Measurements from ENCODE around the gene SHD. TPM values are rescaled to one million over a fixed set of nuclear protein-coding genes. Genes with fewer than 3 reads are reported as not detected.

SHD gene
- total and polyA plus RNA-seq, 5 experiments from 2014 or later = not detected

- DNase-seq (peak; percentile 45 to 74 (median 64)), ATAC-seq (peak; percentile 53 to 74)
- H3K4me3 Mint-ChIP-seq = peak within 1 kb of the TSS; percentile 63 to 98 (median 76)
- H3K36me3 Mint-ChIP-seq = no peaks in the 10 kb centered on the region
- POLR2A ChIA-PET = interaction anchor here (0.6 to 3.9 kb wide), 7 partner anchors 17 to 482 kb away, joined by 3 to 30 read pairs (median 4); partner anchors contain the start of gene MPND
- peak within 1 kb of the TSS in 9 of 10 donors; percentile 74 to 99 (median 88) for H3K27ac Mint-ChIP-seq
- H3K27me3 Mint-ChIP-seq = no peaks in the 10 kb centered on the region
- H3K9me3 Mint-ChIP-seq = no peaks in the 10 kb centered on the region
- H3K4me1 Mint-ChIP-seq = peaks cover 19 to 45% (median 36%) of the 10 kb centered on the region in 4 donors
These were observed 25.6 kb downstream of the SHD start, which contains the start of gene FSD1 for GRCh38 chr19:4304538-4305256. TSS of gene FSD1 (plus strand) at chr19:4304598. CDS start at chr19:4304747, 149 bp downstream.

- DNase-seq (no peak), ATAC-seq (no peak)
- no peaks in the 10 kb centered on the region for H3K27me3 Mint-ChIP-seq
- no peak overlapping the region for H3K27ac Mint-ChIP-seq
- no peaks in the 10 kb centered on the region for H3K36me3 Mint-ChIP-seq
- H3K9me3 Mint-ChIP-seq = no peaks in the 10 kb centered on the region
- peaks cover 19 to 43% (median 34%) of the 10 kb centered on the region in 4 donors for H3K4me1 Mint-ChIP-seq
- POLR2A ChIA-PET = interaction anchor here (1.0 kb wide), 1 partner anchor 23 kb away, joined by 3 read pairs; no protein-coding TSS in a partner anchor
- H3K4me3 Mint-ChIP-seq = peak overlapping the region; percentile 15 to 77 (median 44)
These were observed 26.2 kb downstream of the SHD start for GRCh38 chr19:4305257-4305612.

GRCh38 chr19:4305659-4306058 is 26.6 kb downstream of the SHD start:
- Mint-ChIP-seq H3K36me3 (no peaks in the 10 kb centered on the region), H3K27me3 (no peaks in the 10 kb centered on the region), H3K4me1 (peaks cover 17 to 38% (median 31%) of the 10 kb centered on the region in 4 donors), H3K4me3 (peak overlapping the region; percentile 15 to 77 (median 44)), H3K27ac (peak overlapping the region in 1 of 10 donors; percentile 47), H3K9me3 (no peaks in the 10 kb centered on the region)
- ATAC-seq (no peak), DNase-seq (no peak)
- POLR2A ChIA-PET = interaction anchor here (0.7 to 1.0 kb wide), 2 partner anchors 22 to 37 kb away, joined by 3 to 4 read pairs; partner anchors contain the start of gene MPND

DNA sequence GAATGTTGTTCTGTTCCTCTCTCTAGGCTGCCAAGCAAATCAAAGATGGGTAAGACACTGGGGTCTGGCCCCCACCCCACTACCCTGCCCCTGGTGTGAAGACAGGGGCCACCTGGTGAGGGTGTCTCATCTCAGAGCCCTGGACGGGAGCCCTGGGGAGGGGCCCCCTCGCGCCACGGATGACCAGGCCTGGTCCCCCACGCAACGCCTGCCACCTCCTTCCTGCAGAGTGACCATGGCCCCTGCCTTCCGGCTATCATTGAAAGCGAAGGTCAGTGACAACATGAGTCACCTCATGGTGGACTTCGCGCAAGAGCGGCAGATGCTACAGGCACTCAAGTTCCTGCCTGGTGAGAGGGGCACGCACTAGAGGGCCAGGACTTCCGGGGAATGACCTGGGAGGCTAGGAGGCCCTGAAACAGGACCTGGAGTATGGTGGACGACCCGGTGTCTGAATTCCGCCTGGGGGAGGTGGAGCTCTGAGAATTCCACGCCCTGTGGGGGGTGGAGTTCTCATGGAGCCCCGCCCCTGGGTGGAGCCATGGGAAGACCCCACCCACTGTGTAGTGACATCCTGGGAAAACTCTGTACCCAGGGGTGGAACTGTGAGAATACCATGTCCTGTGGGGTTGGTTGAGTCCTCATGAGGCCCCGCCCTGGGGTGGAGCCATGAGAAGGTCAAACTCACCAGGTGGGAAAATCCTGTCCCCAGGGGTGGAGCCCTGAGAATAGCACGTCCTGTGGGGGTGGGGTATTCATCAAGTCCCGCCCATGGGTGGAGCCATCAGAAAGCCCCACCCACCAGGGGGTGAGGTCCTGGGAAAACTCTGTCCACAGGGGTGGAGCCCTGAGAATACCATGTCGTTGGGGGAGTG is 31.4 kb downstream of the SHD start:
- H3K27ac Mint-ChIP-seq = no peak overlapping the region
- POLR2A ChIA-PET = interaction anchor here (0.7 kb wide), 1 partner anchor 42 kb away, joined by 3 read pairs; no protein-coding TSS in a partner anchor
- no peaks in the 10 kb centered on the region for H3K9me3 Mint-ChIP-seq
- H3K4me1 Mint-ChIP-seq = peaks cover 0 to 1% (median 0%) of the 10 kb centered on the region in 4 donors
- H3K4me3 Mint-ChIP-seq = no peak overlapping the region
- DNase-seq (no peak), ATAC-seq (no peak)
- no peaks in the 10 kb centered on the region for H3K27me3 Mint-ChIP-seq
- H3K36me3 Mint-ChIP-seq = no peaks in the 10 kb centered on the region

DNA sequence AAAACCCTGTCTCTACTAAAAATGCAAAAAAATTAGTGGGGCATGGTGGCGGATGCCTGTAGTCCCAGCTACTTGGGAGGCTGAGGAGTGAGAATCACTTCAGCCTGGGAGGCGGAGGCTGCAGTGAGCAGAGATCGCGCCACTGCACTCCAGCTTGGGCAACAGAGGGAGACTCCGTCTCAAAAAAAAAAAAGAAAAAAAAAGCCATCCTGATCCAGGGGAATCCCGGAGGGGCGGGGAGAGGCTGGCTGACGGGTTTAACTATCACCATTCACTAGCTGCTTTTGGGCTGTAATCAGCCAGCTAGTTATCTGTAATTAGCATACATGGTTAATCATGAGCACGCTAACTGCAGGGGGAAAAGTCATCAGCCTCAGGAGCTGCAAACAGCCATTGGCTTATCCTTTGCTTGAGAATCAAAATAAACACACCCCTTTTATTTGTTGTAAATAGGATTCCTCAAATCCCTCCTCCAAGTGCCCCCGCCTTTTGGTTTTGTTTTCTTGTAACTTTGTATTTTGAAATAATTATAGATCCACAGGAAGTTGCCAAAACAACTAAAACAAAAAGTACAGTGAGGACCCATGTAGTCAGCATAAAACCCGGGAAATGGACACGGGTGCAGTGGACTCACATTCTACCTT is 34.9 kb downstream of the SHD start:
- H3K9me3 Mint-ChIP-seq = no peaks in the 10 kb centered on the region
- DNase-seq (no peak), ATAC-seq (no peak)
- no peaks in the 10 kb centered on the region for H3K36me3 Mint-ChIP-seq
- H3K27ac Mint-ChIP-seq = no peak overlapping the region
- no peak overlapping the region for H3K4me3 Mint-ChIP-seq
- POLR2A ChIA-PET = no interaction called here
- no peaks in the 10 kb centered on the region for H3K27me3 Mint-ChIP-seq
- H3K4me1 Mint-ChIP-seq = peaks cover 0 to 2% (median 0%) of the 10 kb centered on the region in 4 donors

GRCh38 chr19:4316956-4317355 is 37.9 kb downstream of the SHD start:
- no peaks in the 10 kb centered on the region for H3K9me3 Mint-ChIP-seq
- no peak overlapping the region for H3K4me3 Mint-ChIP-seq
- no peaks in the 10 kb centered on the region for H3K27me3 Mint-ChIP-seq
- H3K4me1 Mint-ChIP-seq = peaks cover 0 to 13% (median 0%) of the 10 kb centered on the region in 4 donors
- ATAC-seq = no peak
- DNase-seq = no peak
- POLR2A ChIA-PET = no interaction called here
- no peaks in the 10 kb centered on the region for H3K36me3 Mint-ChIP-seq
- no peak overlapping the region for H3K27ac Mint-ChIP-seq

- ATAC-seq (no peak), DNase-seq (no peak)
- no peak overlapping the region for H3K4me3 Mint-ChIP-seq
- H3K27me3 Mint-ChIP-seq = no peaks in the 10 kb centered on the region
- H3K27ac Mint-ChIP-seq = peak overlapping the region in 2 of 10 donors; percentile 29 to 31
- H3K4me1 Mint-ChIP-seq = peaks cover 0 to 13% (median 0%) of the 10 kb centered on the region in 4 donors
- H3K36me3 Mint-ChIP-seq = no peaks in the 10 kb centered on the region
- POLR2A ChIA-PET = no interaction called here
- no peaks in the 10 kb centered on the region for H3K9me3 Mint-ChIP-seq
These were observed 39.4 kb downstream of the SHD start for GRCh38 chr19:4318460-4318859.

- Mint-ChIP-seq H3K4me3 (no peak overlapping the region), H3K4me1 (peaks cover 0 to 13% (median 0%) of the 10 kb centered on the region in 4 donors), H3K36me3 (no peaks in the 10 kb centered on the region), H3K27ac (peak overlapping the region in 4 of 10 donors; percentile 6 to 70 (median 56)), H3K9me3 (no peaks in the 10 kb centered on the region), H3K27me3 (no peaks in the 10 kb centered on the region)
- DNase-seq (no peak), ATAC-seq (no peak)
- POLR2A ChIA-PET = interaction anchor here (0.6 to 4.8 kb wide), 2 partner anchors 17 to 389 kb away, joined by 5 to 22 read pairs; partner anchors contain the start of genes FSD1 and TMIGD2
These were observed 40.1 kb downstream of the SHD start for GRCh38 chr19:4319067-4319718.

- POLR2A ChIA-PET = interaction anchor here (0.6 to 4.8 kb wide), 6 partner anchors 10 to 22 kb away, joined by 3 to 22 read pairs (median 4); partner anchors contain the start of genes FSD1 and TMIGD2
- H3K4me1 Mint-ChIP-seq = peaks cover 0 to 15% (median 0%) of the 10 kb centered on the region in 4 donors
- DNase-seq (no peak), ATAC-seq (no peak)
- peak overlapping the region in 1 of 10 donors; percentile 59 for H3K27ac Mint-ChIP-seq
- no peaks in the 10 kb centered on the region for H3K36me3 Mint-ChIP-seq
- H3K4me3 Mint-ChIP-seq = no peak overlapping the region
- H3K27me3 Mint-ChIP-seq = no peaks in the 10 kb centered on the region
- no peaks in the 10 kb centered on the region for H3K9me3 Mint-ChIP-seq
These were observed 41.4 kb downstream of the SHD start for GRCh38 chr19:4320419-4320818.

GRCh38 chr19:4322942-4323665 is 44.0 kb downstream of the SHD start:
- no peaks in the 10 kb centered on the region for H3K36me3 Mint-ChIP-seq
- DNase-seq (no peak), ATAC-seq (no peak)

GRCh38 chr19:4323692-4324091 is 44.6 kb downstream of the SHD start:
- Mint-ChIP-seq H3K9me3 (no peaks in the 10 kb centered on the region), H3K4me1 (peaks cover 22 to 27% (median 24%) of the 10 kb centered on the region in 4 donors), H3K36me3 (no peaks in the 10 kb centered on the region), H3K4me3 (no peak overlapping the region), H3K27ac (no peak overlapping the region), H3K27me3 (peaks cover 0 to 4% (median 0%) of the 10 kb centered on the region in 5 donors)
- no peak for DNase-seq
- no peak for ATAC-seq
- POLR2A ChIA-PET = interaction anchor here (2.7 to 4.8 kb wide), 2 partner anchors 19 to 21 kb away, joined by 8 to 22 read pairs; partner anchors contain the start of genes FSD1, MPND and TMIGD2

More at GRCh38 chr19:4322942-4323665, 44.0 kb downstream of the SHD start:
- Mint-ChIP-seq H3K27me3 (peaks cover 0 to 2% (median 0%) of the 10 kb centered on the region in 5 donors), H3K9me3 (no peaks in the 10 kb centered on the region), H3K4me3 (no peak overlapping the region), H3K4me1 (peaks cover 16 to 23% (median 20%) of the 10 kb centered on the region in 4 donors), H3K27ac (no peak overlapping the region)
- POLR2A ChIA-PET = interaction anchor here (2.7 to 4.8 kb wide), 2 partner anchors 20 kb away, joined by 8 to 22 read pairs; partner anchors contain the start of genes FSD1, MPND and TMIGD2
